IMR-90 (cell line): Measurements from ENCODE around the gene ARHGEF26. TPM values are rescaled to one million over a fixed set of nuclear protein-coding genes. Genes with fewer than 3 reads are reported as not detected.

Source experiments
- ATAC-seq: fragments of 200-7000 bp; cut with Tn5 transposase; 2 replicates; pipeline ENCODE4 v1.9.1; 2020; ENCODE audit warnings: low read depth, mild to moderate bottlenecking, moderate library complexity
- BruUV-seq: library from RNA; stranded (reverse); fragments of 400-500 nt; replicated peaks from 2 replicates; lab custom pipeline; 2021; lab: Mats Ljungman, UMichigan
- CTCF ChIA-PET: fragments of 300-600 bp; formaldehyde crosslinking; extraction: SDS; loops from one replicate; lab custom pipeline; 2021; ENCODE audit warnings: antibody characterized with exemption; lab: Yijun Ruan, JAX
- POLR2A ChIA-PET: fragments of 300-600 bp; sonication (Branson Sonifier 250); formaldehyde crosslinking; loops from one replicate; lab custom pipeline; 2022; ENCODE audit warnings: antibody characterized with exemption; ENCODE audit not compliant: unreplicated experiment; lab: Charles Lee
- DNase-seq: peaks from one replicate; pipeline ENCODE4 v3.0.0; 2013
- H2AFZ ChIP-seq: replicated peaks from 2 replicates; pipeline ENCODE3; 2013; ENCODE audit warnings: low read length, mild to moderate bottlenecking; ENCODE audit not compliant: poor library complexity
- H2AK5ac ChIP-seq: 2 replicates; pipeline ENCODE4 v1.6.1; 2013; ENCODE audit warnings: low read depth, low read length, inconsistent platforms
- H2AK9ac ChIP-seq: replicated peaks from 2 replicates; pipeline ENCODE3; 2013; ENCODE audit warnings: mild to moderate bottlenecking, low read depth, low read length, moderate library complexity; ENCODE audit not compliant: poor library complexity
- H2BK120ac ChIP-seq: 2 replicates; pipeline ENCODE4 v1.6.1; 2013; ENCODE audit warnings: low read depth, low read length, inconsistent platforms
- H2BK15ac ChIP-seq: 3 replicates; pipeline ENCODE4 v1.6.1; 2013; ENCODE audit warnings: low read depth, low read length, inconsistent platforms
- H2BK20ac ChIP-seq: 2 replicates; pipeline ENCODE4 v1.6.1; 2013; ENCODE audit warnings: low read depth, mild to moderate bottlenecking, inconsistent platforms, low read length, moderate library complexity
- H2BK5ac ChIP-seq: 2 replicates; pipeline ENCODE4 v1.6.1; 2013; ENCODE audit warnings: mild to moderate bottlenecking, low read depth, low read length, inconsistent platforms; ENCODE audit not compliant: poor library complexity, severe bottlenecking
- H3K14ac ChIP-seq: replicated peaks from 2 replicates; pipeline ENCODE4 v1.6.1; 2013; ENCODE audit warnings: low read depth, low read length, inconsistent platforms
- H3K18ac ChIP-seq: 2 replicates; pipeline ENCODE4 v1.6.1; 2013; ENCODE audit warnings: low read depth, low read length, control low read depth
- H3K23ac ChIP-seq: 2 replicates; pipeline ENCODE4 v1.6.1; 2013; ENCODE audit warnings: low read depth, low read length, inconsistent platforms
- H3K27ac ChIP-seq: 2 replicates; pipeline ENCODE4 v1.5.1; 2013; ENCODE audit warnings: mild to moderate bottlenecking, control low read depth, low read length; ENCODE audit not compliant: insufficient read depth
- H3K27me3 ChIP-seq: 2 replicates; pipeline ENCODE4 v1.6.1; 2013; ENCODE audit warnings: low read length; ENCODE audit not compliant: control insufficient read depth, insufficient read depth
- H3K36me3 ChIP-seq: 2 replicates; pipeline ENCODE4 v1.6.1; 2013; ENCODE audit warnings: low read length, mixed read lengths; ENCODE audit not compliant: control insufficient read depth, insufficient read depth
- H3K4ac ChIP-seq: 2 replicates; pipeline ENCODE4 v1.6.1; 2013; ENCODE audit warnings: low read depth, low read length, inconsistent platforms
- H3K4me1 ChIP-seq: 2 replicates; pipeline ENCODE4 v1.6.1; 2013; ENCODE audit warnings: low read length, mixed read lengths; ENCODE audit not compliant: control insufficient read depth, insufficient read depth
- H3K4me2 ChIP-seq: 2 replicates; pipeline ENCODE4 v1.6.1; 2013; ENCODE audit warnings: low read depth, mild to moderate bottlenecking, control low read depth, low read length, moderate library complexity
- H3K4me3 ChIP-seq: 2 replicates; pipeline ENCODE4 v1.5.1; 2013; ENCODE audit warnings: low read depth, mild to moderate bottlenecking, control low read depth, low read length, moderate library complexity; ENCODE audit not compliant: insufficient read depth
- H3K56ac ChIP-seq: 2 replicates; pipeline ENCODE4 v1.6.1; 2013; ENCODE audit warnings: low read length, inconsistent platforms; ENCODE audit not compliant: insufficient read depth; ENCODE audit errors: extremely low read depth
- H3K79me1 ChIP-seq, 2 experiments: 2 replicates each; pipeline ENCODE4 v1.6.1; 2013; ENCODE audit warnings: low read length in 2 of 2, inconsistent platforms in 1 of 2, low read depth in 1 of 2
- H3K9ac ChIP-seq: 2 replicates; pipeline ENCODE4 v1.6.1; 2013; ENCODE audit warnings: low read depth, low read length, control low read depth
- H3K9me1 ChIP-seq: 2 replicates; pipeline ENCODE4 v1.6.1; 2013; ENCODE audit warnings: low read length, inconsistent platforms; ENCODE audit not compliant: insufficient read depth
- H3K9me3 ChIP-seq: 2 replicates; pipeline ENCODE4 v1.6.1; 2013; ENCODE audit warnings: low read length; ENCODE audit not compliant: control insufficient read depth, insufficient read depth
- H4K20me1 ChIP-seq: 2 replicates; pipeline ENCODE4 v1.6.1; 2013; ENCODE audit warnings: low read length, inconsistent platforms; ENCODE audit not compliant: insufficient read depth
- H4K5ac ChIP-seq: 2 replicates; pipeline ENCODE4 v1.6.1; 2013; ENCODE audit warnings: mild to moderate bottlenecking, low read depth, low read length, control low read depth
- H4K8ac ChIP-seq, 2 experiments: 2 replicates each; pipeline ENCODE4 v1.6.1; 2013; ENCODE audit warnings: low read depth in 2 of 2, low read length in 2 of 2, control low read depth in 1 of 2, inconsistent platforms in 1 of 2
- H4K91ac ChIP-seq: 2 replicates; pipeline ENCODE4 v1.6.1; 2013; ENCODE audit warnings: low read depth, low read length, inconsistent platforms; ENCODE audit not compliant: insufficient read depth
- BHLHE40 ChIP-seq: fragments of 150-350 bp; IDR thresholded peaks from 2 replicates; pipeline ENCODE4 v1.6.1; 2016; ENCODE audit warnings: mild to moderate bottlenecking, low read depth, low read length
- WGBS, 2 experiments: methylation state at CpG; one replicate each; pipeline versions ENCODE4 v1.1.5 to v1.1.7; 2013; ENCODE audit warnings: missing lambda C conversion rate in 2 of 2; ENCODE audit not compliant: insufficient read length in 1 of 2; ENCODE audit errors: extremely low coverage in 2 of 2; 5-methylcytosine and 5-hydroxymethylcytosine counted together
- dilution Hi-C: fragments of 300-500 bp; cut with HindIII; formaldehyde crosslinking; loops from one replicate; pipeline ENCODE4 v1.14.3; 2018; ENCODE audit warnings: low sequenced_read_pairs; ENCODE audit not compliant: unreplicated experiment
- in situ Hi-C: fragments of 300-500 bp; cut with MboI; formaldehyde crosslinking; loops from 3 replicates; pipeline ENCODE4 v1.14.3; 2019; ENCODE audit warnings: low sequenced_read_pairs, inconsistent platforms, mixed read lengths
- intact Hi-C: fragments of 100-400 bp; cut with micrococcal nuclease; formaldehyde crosslinking; loops from 2 replicates; pipeline ENCODE4 v1.10.0; 2022
- polyA plus RNA-seq, 3 experiments: library from polyadenylated mRNA; depleted of rRNA; stranded (reverse); fragments of >200 nt; gene quantifications; 2 replicates each; pipeline ENCODE4 v1.2.3, GENCODE V29; 2012; ENCODE audit warnings: low replicate concordance in 1 of 3
- total RNA-seq: library from RNA; depleted of rRNA; stranded (reverse); fragments of >200 nt; gene quantifications from 2 replicates; pipeline ENCODE4 v1.2.3, GENCODE V29; 2012
- TF ChIP-seq, protein P1 (sequence below): fragments of 150-350 bp; IDR thresholded peaks from 2 replicates; pipeline ENCODE4 v1.6.1; 2016; ENCODE audit warnings: low read depth, mild to moderate bottlenecking, low read length, moderate library complexity, borderline replicate concordance

The ARHGEF26 gene
- total and polyA plus RNA-seq, 2 of the 4 experiments (the other 2 are of a cell fraction), result 2.0 to 2.3 TPM

DNA sequence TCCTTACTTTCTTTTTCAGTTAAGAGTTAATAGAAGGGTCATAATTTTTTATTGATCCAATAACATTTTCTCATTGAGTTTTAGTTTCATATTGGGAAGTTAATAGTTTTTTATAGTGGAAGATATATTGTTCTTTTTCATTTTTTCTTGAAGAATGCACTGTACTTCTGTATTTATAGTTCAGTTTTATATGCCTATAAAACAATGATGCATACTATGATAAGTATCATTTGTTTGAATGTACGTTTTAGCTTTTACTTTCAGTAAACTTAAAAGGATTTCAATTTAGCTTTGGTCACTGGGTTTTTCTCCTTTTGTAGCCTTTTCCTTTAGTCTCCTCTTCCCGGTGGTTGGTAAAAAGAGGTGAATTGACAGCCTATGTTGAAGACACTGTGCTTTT, 104.3 kb downstream of the ARHGEF26 start:
- Histone ChIP-seq H3K18ac (no peak overlapping the region), H3K23ac (no peak overlapping the region), H4K91ac (no peak overlapping the region), H3K9me1 (no peaks in the 10 kb centered on the region), H3K9ac (no peak overlapping the region), H3K56ac (no peak overlapping the region), H3K27ac (no peak overlapping the region), H3K36me3 (no peaks in the 10 kb centered on the region), H4K8ac (no peak overlapping the region), H2AFZ (no peak overlapping the region), H2AK9ac (no peak overlapping the region), H3K9me3 (no peaks in the 10 kb centered on the region), H3K27me3 (no peaks in the 10 kb centered on the region), H2BK15ac (no peak overlapping the region), H3K4me3 (no peak overlapping the region), H3K4me2 (no peak overlapping the region), H3K4ac (no peak overlapping the region), H2AK5ac (no peak overlapping the region), H3K14ac (no peak overlapping the region), H3K79me1 (no peaks in the 10 kb centered on the region), H2BK120ac (no peak overlapping the region), H4K5ac (no peak overlapping the region), H3K4me1 (0 out of 2 replicates have a peak, but pooled peaks cover 2% of the 10 kb centered on the region), H2BK5ac (no peak overlapping the region), H2BK20ac (no peak overlapping the region), H4K20me1 (no peaks in the 10 kb centered on the region)
- dilution Hi-C loops (no loop called here), in situ Hi-C loops (loop anchor here (25.0 kb wide), 1 partner anchor 1213 kb away; no protein-coding TSS in a partner anchor), intact Hi-C loops (no loop called here)
- ChIA-PET POLR2A (no interaction called here), CTCF (interaction anchor here (0.5 kb wide), 1 partner anchor 230 kb away, joined by 3 read pairs; no protein-coding TSS in a partner anchor)
- WGBS, 2 experiments, result no CpG with 5 or more reads among the region's 2 CpGs
- no peak for ATAC-seq
- no peak for TF ChIP-seq BHLHE40
- TF ChIP-seq, protein P1, sequence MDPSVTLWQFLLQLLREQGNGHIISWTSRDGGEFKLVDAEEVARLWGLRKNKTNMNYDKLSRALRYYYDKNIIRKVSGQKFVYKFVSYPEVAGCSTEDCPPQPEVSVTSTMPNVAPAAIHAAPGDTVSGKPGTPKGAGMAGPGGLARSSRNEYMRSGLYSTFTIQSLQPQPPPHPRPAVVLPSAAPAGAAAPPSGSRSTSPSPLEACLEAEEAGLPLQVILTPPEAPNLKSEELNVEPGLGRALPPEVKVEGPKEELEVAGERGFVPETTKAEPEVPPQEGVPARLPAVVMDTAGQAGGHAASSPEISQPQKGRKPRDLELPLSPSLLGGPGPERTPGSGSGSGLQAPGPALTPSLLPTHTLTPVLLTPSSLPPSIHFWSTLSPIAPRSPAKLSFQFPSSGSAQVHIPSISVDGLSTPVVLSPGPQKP, result no peak
- no TSS peak for BruUV-seq
- DNase-seq, result no peak
